Smooth muscle cell (in vitro differentiated cells): ENCODE results near the gene C1orf174. TPM values are rescaled to one million over a fixed set of nuclear protein-coding genes. Genes with fewer than 3 reads are reported as not detected.

Experiments used
- DNase-seq: peaks from one replicate; lab custom pipeline; 2025; ENCODE audit not compliant: unreplicated experiment; lab: John Stamatoyannopoulos, UW
- H2AFZ ChIP-seq: fragments of 200-600 bp; sonication (generic); 2 replicates; pipeline ENCODE4 v1.6.0; 2016; ENCODE audit warnings: antibody characterized with exemption, low read depth, mild to moderate bottlenecking
- H3F3A ChIP-seq: fragments of 200-600 bp; sonication (generic); 2 replicates; pipeline ENCODE4 v1.6.0; 2017; ENCODE audit warnings: antibody characterized with exemption, low read depth
- H3K27ac ChIP-seq: fragments of 200-600 bp; sonication (generic); 2 replicates; pipeline ENCODE4 v1.5.1; 2016; ENCODE audit warnings: low read depth, mild to moderate bottlenecking
- H3K27me3 ChIP-seq: fragments of 200-600 bp; sonication (generic); 2 replicates; pipeline ENCODE4 v1.6.1; 2016; ENCODE audit warnings: low read depth, mild to moderate bottlenecking
- H3K36me3 ChIP-seq: fragments of 200-600 bp; sonication (generic); 2 replicates; pipeline ENCODE4 v1.5.1; 2016; ENCODE audit warnings: low read depth
- H3K4me1 ChIP-seq: fragments of 200-600 bp; sonication (generic); 2 replicates; pipeline ENCODE4 v1.5.1; 2016; ENCODE audit warnings: low read depth
- H3K4me2 ChIP-seq: fragments of 200-600 bp; sonication (generic); 2 replicates; pipeline ENCODE4 v1.6.0; 2016; ENCODE audit warnings: mild to moderate bottlenecking
- H3K4me3 ChIP-seq: fragments of 200-600 bp; sonication (generic); 2 replicates; pipeline ENCODE4 v1.5.1; 2016; ENCODE audit warnings: mild to moderate bottlenecking
- H3K79me2 ChIP-seq: fragments of 200-600 bp; sonication (generic); 2 replicates; pipeline ENCODE4 v1.6.0; 2016; ENCODE audit warnings: low read depth, mild to moderate bottlenecking
- H3K9ac ChIP-seq: fragments of 200-600 bp; sonication (generic); 2 replicates; pipeline ENCODE4 v1.6.0; 2016; ENCODE audit warnings: low read depth
- H3K9me3 ChIP-seq: fragments of 200-600 bp; sonication (generic); replicated peaks from 2 replicates; pipeline ENCODE4 v1.5.1; 2016; ENCODE audit warnings: low read depth
- H4K20me1 ChIP-seq: fragments of 200-600 bp; sonication (generic); 2 replicates; pipeline ENCODE4 v1.6.0; 2016; ENCODE audit warnings: low read depth
- WGBS: methylation state at CpG from one replicate; pipeline ENCODE4 v1.1.7; 2016; ENCODE audit warnings: low lambda C conversion rate; 5-methylcytosine and 5-hydroxymethylcytosine counted together
- polyA plus RNA-seq: library from polyadenylated mRNA; unstranded; fragments of >200 nt; fragmentation: Nextera tagmentation; extraction: Ambion mirVana; gene quantifications from 2 replicates; pipeline ENCODE4 v1.2.1, GENCODE V29; 2016
- total RNA-seq: library from RNA; depleted of rRNA; stranded (reverse); fragments of >200 nt; gene quantifications from 2 replicates; pipeline ENCODE4 v1.2.3, GENCODE V29; 2014
- TF ChIP-seq, protein P1 (sequence below): fragments of 200-600 bp; sonication (generic); IDR thresholded peaks from 2 replicates; pipeline ENCODE4 v1.5.1; 2017; ENCODE audit warnings: borderline replicate concordance, mild to moderate bottlenecking, antibody characterized with exemption; ENCODE audit not compliant: insufficient read depth, poor library complexity, severe bottlenecking

Gene C1orf174
- total and polyA plus RNA-seq, 2 experiments from 2014 or later: 26.0 to 32.5 TPM

DNA sequence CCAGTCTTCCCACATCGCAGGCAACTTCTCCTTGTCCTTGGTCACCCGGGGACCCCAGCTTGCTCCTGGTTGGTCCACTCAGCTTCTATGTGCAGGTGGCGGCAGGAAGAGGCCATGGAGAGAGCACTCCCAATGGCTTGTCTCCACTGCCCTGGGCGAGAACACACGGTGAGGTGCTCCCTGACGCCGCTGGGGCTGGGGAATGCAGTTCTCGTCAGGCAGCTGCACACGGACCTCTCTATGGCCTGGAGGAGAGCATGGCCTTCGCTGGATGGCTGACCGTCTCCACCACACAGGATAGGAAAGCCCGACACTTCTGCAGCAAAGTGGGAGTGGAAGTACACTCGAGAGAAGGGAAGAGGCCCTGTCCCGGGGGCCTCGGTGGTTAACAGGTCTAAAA, 11.8 kb downstream of the C1orf174 start:
- Histone ChIP-seq H3K9ac (no peak overlapping the region), H3F3A (no peaks in the 10 kb centered on the region), H3K27ac (no peak overlapping the region), H3K4me2 (no peak overlapping the region), H3K4me3 (no peak overlapping the region), H2AFZ (no peak overlapping the region), H3K9me3 (no peaks in the 10 kb centered on the region), H3K36me3 (no peaks in the 10 kb centered on the region), H3K79me2 (peaks cover 4% of the 10 kb centered on the region), H3K27me3 (no peaks in the 10 kb centered on the region), H4K20me1 (peaks cover 16% of the 10 kb centered on the region), H3K4me1 (no peaks in the 10 kb centered on the region)
- DNase-seq: no peak
- TF ChIP-seq, protein P1, sequence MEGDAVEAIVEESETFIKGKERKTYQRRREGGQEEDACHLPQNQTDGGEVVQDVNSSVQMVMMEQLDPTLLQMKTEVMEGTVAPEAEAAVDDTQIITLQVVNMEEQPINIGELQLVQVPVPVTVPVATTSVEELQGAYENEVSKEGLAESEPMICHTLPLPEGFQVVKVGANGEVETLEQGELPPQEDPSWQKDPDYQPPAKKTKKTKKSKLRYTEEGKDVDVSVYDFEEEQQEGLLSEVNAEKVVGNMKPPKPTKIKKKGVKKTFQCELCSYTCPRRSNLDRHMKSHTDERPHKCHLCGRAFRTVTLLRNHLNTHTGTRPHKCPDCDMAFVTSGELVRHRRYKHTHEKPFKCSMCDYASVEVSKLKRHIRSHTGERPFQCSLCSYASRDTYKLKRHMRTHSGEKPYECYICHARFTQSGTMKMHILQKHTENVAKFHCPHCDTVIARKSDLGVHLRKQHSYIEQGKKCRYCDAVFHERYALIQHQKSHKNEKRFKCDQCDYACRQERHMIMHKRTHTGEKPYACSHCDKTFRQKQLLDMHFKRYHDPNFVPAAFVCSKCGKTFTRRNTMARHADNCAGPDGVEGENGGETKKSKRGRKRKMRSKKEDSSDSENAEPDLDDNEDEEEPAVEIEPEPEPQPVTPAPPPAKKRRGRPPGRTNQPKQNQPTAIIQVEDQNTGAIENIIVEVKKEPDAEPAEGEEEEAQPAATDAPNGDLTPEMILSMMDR: no peak
- 98% methylated on average over 15 of the region's 15 CpGs for WGBS

DNA sequence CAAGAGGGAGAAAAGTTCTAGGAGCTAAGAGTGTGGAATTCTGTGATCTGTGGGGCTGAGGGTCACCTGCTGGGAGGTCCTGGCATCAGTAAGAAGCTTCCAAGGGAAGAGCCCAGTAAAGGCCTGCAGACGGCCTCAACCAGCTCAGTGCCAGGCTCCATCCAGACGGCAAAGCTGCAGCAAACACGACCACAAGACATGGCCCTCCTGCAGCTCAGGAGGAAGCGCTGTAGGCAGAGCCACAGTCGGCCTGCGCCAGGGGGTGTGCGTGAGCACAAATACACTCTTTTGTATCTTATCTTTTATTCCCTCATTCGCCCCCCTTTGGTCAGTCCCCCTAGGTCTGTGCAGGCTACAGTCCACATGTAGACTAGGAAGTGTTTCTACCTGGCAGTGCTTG, 13.4 kb downstream of the C1orf174 start:
- peaks cover 8% of the 10 kb centered on the region for H4K20me1 ChIP-seq
- H3F3A ChIP-seq: no peaks in the 10 kb centered on the region
- TF ChIP-seq, protein P1: no peak
- H3K9me3 ChIP-seq: no peaks in the 10 kb centered on the region
- H3K4me3 ChIP-seq: no peak overlapping the region
- WGBS: 95% methylated on average over 8 of the region's 8 CpGs
- H3K27ac ChIP-seq: no peak overlapping the region
- no peak for DNase-seq
- no peaks in the 10 kb centered on the region for H3K36me3 ChIP-seq
- H3K9ac ChIP-seq: no peak overlapping the region
- no peaks in the 10 kb centered on the region for H3K27me3 ChIP-seq
- no peaks in the 10 kb centered on the region for H3K4me1 ChIP-seq
- H3K4me2 ChIP-seq: no peak overlapping the region
- no peak overlapping the region for H2AFZ ChIP-seq
- H3K79me2 ChIP-seq: no peaks in the 10 kb centered on the region

DNA sequence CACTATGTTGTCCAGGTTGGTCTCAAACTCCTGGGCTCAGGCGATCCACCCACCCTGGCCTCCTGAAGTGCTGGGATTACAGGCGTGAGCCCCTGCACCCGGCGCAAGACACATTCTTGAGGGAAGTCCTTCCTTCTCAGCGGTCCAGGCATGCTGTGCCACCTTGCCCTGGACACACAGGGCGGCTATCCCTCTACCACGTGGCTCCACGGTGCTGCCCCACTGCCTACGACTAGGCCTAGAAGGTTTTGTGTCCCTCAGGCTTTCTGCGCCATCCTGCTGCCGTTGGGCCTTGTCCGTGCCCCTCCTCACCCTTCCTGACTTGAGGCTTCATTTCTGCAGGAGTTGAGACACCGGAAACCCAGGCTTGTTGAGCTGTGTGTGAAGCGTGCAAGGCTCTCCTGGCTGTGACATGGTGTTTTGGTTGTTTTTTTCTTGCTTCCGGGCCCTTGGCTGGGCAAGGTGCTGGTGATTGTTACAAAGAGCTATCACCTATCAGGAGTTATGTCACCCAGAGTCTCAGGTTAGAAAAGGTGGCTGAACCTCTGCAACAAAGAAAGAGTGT, 13.9 kb downstream of the C1orf174 start:
- H3K4me3 ChIP-seq: no peak overlapping the region
- H3K79me2 ChIP-seq: no peaks in the 10 kb centered on the region
- DNase-seq: no peak
- no peak overlapping the region for H2AFZ ChIP-seq
- peaks cover 4% of the 10 kb centered on the region for H4K20me1 ChIP-seq
- no peaks in the 10 kb centered on the region for H3K9me3 ChIP-seq
- H3F3A ChIP-seq: no peaks in the 10 kb centered on the region
- H3K27ac ChIP-seq: no peak overlapping the region
- no peak overlapping the region for H3K4me2 ChIP-seq
- no peaks in the 10 kb centered on the region for H3K36me3 ChIP-seq
- no peak overlapping the region for H3K9ac ChIP-seq
- no peaks in the 10 kb centered on the region for H3K27me3 ChIP-seq
- H3K4me1 ChIP-seq: no peaks in the 10 kb centered on the region
- TF ChIP-seq, protein P1: no peak
- WGBS: 96% methylated on average over 15 of the region's 15 CpGs

DNA sequence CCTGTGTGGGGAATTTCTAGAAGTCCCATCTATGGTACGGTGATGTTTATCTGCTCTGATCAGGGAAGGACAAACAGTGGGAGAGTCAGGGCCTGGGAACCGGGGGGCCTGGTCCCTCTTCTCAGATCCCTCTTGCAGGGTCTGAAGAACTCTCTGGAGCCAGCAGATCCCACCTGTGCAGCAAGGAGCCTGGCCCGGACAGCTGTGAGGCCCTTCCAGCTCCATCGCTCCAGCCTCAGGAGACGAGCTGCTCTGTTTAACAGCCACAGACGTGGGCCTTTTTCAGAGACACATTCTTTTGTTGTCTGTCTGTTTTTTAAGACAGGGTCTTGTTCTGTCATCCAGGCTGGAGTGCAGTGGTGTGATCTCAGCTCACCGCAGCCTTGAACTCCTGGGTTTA, 14.5 kb downstream of the C1orf174 start:
- H3K27me3 ChIP-seq: no peaks in the 10 kb centered on the region
- no peak overlapping the region for H3K4me3 ChIP-seq
- H3F3A ChIP-seq: no peaks in the 10 kb centered on the region
- H4K20me1 ChIP-seq: peaks cover 4% of the 10 kb centered on the region
- H3K36me3 ChIP-seq: no peaks in the 10 kb centered on the region
- no peak overlapping the region for H3K4me2 ChIP-seq
- H3K79me2 ChIP-seq: no peaks in the 10 kb centered on the region
- no peaks in the 10 kb centered on the region for H3K9me3 ChIP-seq
- TF ChIP-seq, protein P1: no peak
- WGBS: 88% methylated on average over 7 of the region's 7 CpGs
- no peaks in the 10 kb centered on the region for H3K4me1 ChIP-seq
- no peak overlapping the region for H3K27ac ChIP-seq
- no peak overlapping the region for H2AFZ ChIP-seq
- no peak for DNase-seq
- H3K9ac ChIP-seq: no peak overlapping the region
